Gastroesophageal sphincter (tissue), 3 donors: ENCODE data around the gene THAP8.

Experiments used
- EP300 ChIP-seq: sonication (generic); formaldehyde crosslinking; IDR thresholded peaks from one replicate; pipeline ENCODE4 v1.6.1; 2017; ENCODE audit warnings: antibody characterized with exemption, mild to moderate bottlenecking
- POLR2A ChIP-seq, 2 donors: fragments of 450-650 bp; IDR thresholded peaks; one replicate each; pipeline ENCODE4 v1.6.1; 2017; ENCODE audit warnings: antibody characterized with exemption in 2 of 2, mild to moderate bottlenecking in 2 of 2, moderate library complexity in 1 of 2
- POLR2AphosphoS5 ChIP-seq: sonication (generic); formaldehyde crosslinking; IDR thresholded peaks from one replicate; pipeline ENCODE4 v1.6.1; 2017; ENCODE audit warnings: antibody characterized with exemption
- TF ChIP-seq, protein P1 (sequence below), 4 experiments: fragments of 200-600 bp in 2 of 4; fragments of 450-650 bp in 2 of 4; sonication (generic) in 1 of 4; IDR thresholded peaks; one replicate each; pipeline ENCODE4 v1.5.1; 2017 to 2019; ENCODE audit warnings: antibody characterized with exemption in 4 of 4, mild to moderate bottlenecking in 2 of 4, moderate library complexity in 2 of 4

- TF ChIP-seq EP300 (no peak), POLR2A (IDR thresholded peaks at IDR 0.05) (no peak), POLR2AphosphoS5 (no peak)
- TF ChIP-seq, protein P1, sequence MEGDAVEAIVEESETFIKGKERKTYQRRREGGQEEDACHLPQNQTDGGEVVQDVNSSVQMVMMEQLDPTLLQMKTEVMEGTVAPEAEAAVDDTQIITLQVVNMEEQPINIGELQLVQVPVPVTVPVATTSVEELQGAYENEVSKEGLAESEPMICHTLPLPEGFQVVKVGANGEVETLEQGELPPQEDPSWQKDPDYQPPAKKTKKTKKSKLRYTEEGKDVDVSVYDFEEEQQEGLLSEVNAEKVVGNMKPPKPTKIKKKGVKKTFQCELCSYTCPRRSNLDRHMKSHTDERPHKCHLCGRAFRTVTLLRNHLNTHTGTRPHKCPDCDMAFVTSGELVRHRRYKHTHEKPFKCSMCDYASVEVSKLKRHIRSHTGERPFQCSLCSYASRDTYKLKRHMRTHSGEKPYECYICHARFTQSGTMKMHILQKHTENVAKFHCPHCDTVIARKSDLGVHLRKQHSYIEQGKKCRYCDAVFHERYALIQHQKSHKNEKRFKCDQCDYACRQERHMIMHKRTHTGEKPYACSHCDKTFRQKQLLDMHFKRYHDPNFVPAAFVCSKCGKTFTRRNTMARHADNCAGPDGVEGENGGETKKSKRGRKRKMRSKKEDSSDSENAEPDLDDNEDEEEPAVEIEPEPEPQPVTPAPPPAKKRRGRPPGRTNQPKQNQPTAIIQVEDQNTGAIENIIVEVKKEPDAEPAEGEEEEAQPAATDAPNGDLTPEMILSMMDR (IDR thresholded peaks at IDR 0.05) = no peak
These were observed 22.8 kb downstream of the THAP8 start for GRCh38 chr19:36031308-36031707.
